ENCODE results near the gene RNF187.

The RNF187 gene

DNA sequence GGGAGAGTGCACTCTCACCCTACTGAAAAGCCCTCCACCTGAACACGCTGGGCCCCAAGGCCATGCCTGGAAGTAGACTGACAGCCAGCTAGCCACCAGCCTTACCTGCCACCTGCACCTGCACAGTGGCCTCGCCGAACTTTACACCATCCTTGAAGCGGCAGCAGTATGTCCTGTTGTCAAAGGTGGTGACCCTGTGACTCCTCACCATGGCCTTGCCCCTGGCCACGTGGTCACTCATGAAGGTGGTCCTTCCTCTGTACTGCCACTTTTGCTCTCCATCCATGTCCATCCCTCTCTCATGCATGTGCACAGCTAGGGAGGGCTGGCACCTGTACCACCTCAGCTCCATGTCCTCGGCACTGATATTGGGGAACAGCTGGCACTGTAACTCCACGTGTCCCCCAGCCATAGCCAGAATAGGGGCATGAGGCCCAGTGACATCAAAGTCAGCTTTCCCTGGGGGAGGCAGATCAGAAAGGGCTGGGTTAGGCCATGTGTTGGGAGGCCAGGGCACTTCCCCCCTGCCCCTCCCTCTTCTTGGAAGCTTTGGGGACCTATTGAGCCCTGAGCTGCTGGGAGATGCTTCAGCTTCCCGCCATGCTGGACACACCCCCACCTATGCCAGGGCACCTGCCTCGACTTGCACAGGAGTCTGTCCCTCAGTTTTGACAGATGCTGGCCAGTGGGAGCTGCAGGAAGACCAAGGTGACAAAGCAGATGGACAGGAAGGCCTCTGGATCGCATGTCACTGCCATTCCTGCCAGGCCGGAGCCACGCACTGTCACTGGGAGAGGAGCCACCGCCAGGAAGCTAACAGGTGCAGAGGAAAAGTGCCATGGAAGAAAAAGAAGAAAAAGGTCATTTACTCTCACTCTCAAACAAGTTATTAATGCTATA, 24.6 kb downstream of the RNF187 start:
- DNase-seq = no peak

DNA sequence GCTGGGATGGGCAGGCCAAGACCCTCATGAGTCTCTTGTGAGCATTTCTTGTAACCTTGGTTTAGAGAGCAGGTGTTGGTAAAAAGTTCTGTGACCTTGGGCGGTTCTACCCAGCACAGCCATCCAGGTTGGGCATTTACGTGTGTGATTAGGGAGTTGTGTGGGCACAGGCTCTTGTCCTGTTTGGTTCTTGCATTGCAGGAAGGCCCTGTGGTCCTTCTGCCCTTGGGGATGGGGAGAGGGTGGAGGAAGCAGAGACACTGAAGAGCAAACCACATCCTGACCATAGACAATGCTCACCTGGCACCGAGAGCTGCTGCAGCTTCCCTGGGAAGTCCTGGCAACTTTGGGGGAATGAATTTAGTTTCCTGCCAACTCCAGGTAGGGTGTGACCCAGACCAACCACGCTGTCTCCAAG, 25.6 kb downstream of the RNF187 start:
- no peak for DNase-seq

DNA sequence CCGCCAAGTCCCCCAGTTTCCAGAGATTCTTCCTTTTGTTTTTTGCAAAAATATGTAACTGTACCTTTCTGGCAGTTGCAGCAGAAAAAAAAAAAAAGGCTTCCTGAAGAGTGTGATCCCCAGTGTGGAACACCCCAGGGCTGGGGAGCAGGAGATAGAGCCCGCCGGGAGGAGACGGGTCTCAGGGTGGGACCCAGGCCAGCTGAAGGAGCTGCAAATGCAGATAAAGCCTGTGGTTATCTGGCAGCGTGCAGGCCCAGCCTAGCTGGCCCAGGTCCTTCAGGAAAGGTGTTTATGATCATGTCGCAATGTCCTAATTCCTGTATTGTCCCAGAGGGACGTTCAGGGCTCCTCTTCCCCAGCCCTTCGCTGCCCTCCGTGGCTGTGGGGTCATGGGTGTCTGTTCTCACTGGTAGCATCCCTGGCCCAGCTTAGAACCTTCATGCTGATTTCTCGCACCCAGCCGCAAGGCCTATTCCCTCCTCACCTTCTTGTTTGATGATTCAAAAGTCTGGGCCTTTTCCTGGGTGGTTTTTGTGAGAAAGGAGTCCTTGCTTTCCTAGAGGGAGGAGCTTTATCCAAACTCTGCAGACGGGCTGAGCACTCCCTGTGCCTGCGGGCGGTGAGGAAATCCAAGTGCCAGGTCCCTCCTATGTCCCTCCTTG, 26.2 kb downstream of the RNF187 start:
- DNase-seq = no peak

DNA sequence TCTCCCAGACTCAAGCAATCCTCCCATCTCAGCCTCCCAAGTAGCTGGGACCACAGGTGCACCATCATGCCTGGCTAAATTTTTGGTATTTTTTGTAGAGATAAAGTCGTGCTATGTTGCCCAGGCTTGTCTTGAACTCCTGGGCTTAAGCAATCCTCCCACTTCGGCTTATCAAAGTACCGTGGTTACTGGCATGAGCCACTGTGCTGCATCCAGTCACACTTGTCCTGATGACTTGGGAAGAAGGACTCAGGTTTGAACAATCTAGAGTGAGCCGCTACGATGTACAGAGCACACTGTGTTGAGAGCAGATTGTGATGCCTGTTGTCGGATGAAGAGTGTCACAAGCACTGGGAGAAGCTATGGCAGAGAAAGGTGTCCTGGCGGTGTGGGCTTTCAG, 27.2 kb downstream of the RNF187 start:
- DNase-seq = no peak

DNA sequence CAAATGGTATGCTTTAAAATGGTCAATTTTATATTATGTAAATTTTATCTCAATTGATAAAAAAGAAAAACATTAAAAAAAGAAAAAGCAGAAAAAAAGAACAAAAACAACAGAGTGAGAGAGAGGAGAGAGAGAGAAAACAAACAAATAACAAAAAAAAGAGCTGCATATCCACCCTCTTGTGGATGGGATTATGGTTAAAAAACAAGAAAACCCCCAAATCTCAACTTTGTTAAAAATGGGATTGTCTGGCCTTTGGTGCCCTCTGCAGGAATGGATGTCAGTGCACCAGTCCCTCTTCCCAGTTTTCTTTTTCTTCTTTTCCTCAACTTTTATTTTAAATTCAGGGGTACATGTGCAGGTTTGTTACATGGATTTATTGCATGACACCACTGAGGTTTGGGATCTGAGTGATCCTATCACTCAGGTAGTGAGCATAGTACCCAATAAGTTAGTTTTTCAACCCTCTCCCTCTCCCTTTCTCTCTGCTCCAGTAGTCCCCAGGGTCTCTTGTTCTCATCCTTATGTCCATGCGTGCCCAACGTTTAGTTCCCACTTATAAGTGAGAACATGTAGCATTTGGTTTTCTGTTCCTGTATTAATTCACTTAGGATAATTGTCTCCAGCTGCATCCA, 28.1 kb downstream of the RNF187 start:
- peak; percentile 18 for DNase-seq

DNA sequence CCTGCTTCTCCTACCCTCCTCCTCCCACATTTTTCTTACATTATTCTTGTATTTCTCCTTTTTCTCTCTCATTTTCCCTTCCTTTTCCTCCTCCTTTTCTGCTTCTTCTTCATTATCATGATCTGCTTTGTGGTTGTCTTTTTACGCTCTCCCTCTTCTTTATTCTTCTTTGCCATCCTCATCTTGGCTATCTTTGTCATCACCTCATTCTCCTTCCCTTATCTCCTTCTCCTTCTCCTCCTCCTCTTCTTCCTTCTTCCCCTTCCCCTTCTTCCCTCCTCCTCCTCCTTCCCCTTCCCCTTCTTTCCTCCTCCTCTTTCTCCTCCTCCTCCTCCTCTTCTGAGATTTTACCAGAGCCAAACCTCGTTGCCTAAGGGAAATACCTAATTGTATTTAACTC, 30.5 kb downstream of the RNF187 start:
- DNase-seq = no peak

DNA sequence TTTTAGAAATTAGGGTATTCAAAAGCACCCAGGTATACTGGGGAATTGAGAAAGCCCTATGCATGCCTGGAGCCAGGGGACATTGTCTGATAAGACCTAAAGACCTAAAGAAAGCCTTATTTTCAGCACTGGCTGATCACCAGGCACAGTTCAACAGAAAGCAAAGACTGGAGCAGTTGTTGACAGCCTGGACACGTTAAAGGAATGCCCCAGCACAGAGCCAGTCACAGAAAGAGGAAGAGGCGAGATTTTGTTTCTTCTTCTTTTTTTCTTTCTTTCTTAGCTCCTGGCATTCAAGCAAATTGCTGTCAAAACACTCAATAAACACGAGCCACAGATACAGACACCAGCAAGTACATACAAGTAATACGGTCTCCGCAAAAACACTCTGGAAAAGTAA, 40.4 kb downstream of the RNF187 start:
- no peak for DNase-seq

DNA sequence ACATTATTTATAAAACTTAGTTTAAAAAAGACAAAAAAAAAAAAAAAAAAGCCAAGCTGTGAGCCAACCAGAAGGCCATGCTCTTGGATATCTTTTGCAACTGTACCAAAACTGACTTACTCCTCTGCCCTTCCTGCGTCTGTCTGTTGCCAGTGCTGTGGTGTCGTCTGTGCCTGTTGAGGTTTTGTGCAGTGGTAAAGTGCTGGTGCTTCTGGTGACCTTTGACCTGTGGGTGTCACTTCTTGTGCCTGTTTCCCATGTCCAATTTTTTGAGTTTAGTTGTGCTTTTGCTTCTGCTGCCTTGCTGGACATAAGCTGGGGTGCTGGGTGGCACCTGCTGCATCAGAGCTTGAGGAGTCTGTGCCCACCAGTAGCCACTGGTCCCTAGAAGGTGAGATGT, 41.4 kb downstream of the RNF187 start:
- DNase-seq = no peak

DNA sequence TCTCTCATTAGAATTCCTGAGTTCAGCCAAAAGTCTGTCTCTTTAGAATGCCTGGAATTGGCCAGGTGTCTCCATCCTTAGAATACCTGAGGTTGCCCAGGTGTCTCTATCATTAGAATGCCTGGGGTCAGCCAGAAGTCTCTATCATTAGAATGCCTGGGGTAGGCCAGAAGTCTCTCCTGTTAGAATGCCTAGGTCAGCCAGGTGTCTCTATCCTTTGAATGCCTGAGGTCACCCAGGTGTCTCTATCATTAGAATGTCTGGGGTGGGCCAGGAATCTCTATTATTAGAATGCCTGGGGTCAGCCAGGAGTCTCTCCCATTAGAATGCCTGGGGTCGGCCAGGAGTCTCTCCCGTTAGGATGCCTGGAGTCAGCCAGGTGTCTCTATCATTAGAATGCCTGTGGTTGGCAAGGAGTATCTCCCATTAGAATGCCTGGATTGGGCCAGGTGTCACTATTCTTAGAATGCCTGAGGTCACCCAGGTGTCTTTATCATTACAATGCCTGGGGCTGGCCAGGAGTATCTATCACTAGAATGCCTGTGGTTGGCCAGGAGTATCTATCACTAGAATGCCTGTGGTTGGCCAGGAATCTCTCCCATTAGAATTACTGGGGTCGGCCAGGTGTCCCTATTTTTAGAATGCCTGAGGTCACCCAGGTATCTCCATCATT, 43.0 kb downstream of the RNF187 start:
- DNase-seq = no peak

DNA sequence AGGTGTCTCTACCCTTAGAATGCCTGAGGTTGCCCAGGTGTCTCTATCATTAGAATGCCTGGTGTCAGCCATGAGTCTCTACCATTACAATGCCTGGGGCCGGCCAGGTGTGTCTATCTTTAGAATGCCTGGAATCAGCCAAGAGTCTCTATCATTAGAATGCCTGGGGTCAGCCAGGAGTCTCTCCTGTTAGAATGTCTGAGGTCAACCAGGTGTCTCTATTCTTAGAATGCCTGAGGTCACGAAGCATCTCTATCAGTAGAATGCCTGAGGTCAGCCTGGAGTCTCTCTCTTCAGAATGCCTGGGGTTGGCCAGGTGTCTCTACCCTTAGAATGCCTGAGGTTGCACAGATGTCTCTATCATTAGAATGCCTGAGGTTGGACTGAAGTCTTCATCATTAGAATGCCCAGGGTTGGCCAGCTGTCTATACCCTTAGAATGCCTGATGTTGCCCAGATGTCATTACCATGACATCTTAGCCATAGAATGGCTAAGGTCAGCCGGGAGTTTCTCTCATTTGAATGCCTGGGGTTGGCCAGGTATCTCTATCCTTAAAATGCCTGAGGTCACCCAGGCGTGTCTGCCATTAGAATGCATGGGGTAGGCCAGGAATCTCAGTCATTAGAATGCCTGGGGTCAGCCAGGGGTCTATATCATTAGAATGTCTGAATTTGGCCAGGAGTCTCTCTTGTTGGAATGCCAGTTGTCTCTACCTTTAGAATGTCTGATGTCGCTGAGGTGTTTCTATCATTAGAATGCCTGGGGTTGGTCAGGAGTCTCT, 44.0 kb downstream of the RNF187 start:
- no peak for DNase-seq

DNA sequence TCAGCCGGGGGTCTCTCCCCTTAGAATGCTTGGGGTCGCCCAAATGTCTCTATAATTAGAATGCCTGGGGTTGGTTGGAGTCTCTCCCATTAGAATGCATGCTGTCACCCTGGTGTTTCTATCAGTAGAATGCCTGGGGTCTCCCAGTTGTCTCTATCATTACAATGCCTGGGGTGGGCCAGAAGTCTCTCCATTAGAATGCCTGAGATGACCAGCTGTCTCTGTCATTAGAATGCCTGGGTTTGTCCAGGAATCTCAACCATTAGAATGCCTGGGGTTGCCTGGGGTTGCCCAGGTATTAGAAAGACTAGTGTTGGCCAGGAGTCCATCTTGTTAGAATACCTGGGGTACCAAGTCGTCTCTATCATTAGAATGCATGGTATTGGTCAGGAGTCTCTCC, 51.6 kb downstream of the RNF187 start:
- DNase-seq = no peak

DNA sequence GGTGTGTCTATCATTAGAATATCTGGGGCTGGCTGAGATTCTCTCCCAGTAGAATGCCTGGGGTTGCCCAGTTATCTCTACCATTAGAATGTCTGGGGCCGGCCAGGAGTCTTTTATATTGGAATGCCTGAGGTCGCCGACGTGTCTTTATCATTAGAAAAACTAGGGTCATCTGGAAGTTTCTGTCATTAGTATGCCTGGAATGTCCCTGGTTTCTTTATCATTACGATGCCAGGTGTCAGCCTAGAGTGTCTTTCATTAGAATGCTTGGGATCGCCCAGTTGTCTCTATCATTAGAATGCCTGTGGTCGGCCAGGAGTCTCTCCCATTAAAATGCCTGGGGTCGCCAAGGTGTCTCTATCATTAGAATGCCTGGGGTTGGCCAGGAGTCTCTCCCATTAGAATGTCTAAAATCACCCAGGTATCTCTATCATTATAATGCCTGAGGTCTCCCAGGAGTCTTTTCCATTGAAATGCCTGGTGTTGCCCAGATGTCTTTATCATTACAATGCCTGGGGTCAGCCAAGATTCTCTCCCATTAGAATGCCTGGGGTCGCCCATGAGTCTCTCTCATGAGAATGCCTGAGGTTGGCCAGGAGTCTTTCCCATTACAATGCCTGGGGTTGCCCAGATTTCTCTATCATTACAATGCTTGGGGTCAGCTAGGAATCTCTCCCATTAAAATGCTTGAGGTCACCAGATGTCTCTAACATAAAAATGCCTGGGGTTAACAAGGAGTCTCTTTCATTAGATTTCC, 53.2 kb downstream of the RNF187 start:
- no peak for DNase-seq

DNA sequence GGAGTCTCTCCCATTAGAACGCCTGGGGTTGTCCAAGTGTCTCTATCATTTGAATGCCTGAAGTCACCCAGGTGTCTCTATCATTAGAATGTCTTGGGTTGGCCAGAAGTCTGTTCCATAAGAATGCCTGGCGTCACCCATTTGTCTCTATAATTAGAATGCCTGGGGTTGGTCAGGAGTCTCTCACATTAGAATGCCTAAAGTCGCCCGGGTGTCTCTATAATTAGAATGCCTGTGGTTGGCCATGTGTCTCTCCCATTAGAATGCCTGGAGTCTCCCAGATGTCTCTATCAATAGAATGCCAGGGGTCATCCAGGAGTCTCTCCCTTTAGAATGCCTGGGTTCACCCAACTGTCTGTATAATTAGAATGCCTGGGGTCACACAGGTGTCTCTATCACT, 54.5 kb downstream of the RNF187 start:
- no peak for DNase-seq

DNA sequence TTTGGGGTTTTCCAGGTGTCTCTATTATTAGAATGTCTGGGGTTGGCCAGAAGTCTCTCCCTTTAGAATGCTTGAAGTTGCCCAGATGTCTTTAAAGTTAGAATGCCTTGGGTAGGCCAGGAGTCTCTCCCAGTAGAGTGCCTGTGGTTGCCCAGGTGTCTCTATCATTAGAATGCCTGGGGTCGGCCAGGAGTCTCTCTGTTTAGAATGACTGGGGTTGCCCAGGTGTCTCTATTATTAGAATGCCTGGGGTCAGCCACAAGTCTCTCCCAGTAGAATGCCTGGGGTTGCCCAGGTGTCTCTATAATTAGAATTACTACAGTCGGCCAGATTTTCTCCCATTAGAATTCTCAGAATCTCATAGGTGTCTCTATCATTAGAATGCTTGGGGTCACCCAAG, 55.2 kb downstream of the RNF187 start:
- DNase-seq = no peak

DNA sequence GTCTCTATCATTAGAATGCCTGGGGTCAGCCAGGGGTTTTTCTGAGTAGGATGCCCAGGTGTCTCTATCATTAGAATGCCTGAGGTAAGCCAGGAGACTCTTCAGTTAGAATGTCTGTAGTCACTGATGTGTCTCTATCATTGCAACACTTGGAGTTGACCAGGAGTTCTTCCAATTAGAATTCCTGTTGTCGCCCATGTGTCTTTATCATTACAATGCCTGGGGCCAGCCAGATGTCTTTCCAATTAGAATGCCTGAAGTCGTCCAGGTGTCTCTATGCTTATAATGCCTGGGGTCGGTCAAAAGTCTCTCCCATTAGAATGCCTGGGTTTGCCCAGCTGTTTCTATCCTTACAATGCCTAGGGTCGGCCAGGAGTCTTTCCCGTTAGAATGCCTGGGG, 55.8 kb downstream of the RNF187 start:
- no peak for DNase-seq

DNA sequence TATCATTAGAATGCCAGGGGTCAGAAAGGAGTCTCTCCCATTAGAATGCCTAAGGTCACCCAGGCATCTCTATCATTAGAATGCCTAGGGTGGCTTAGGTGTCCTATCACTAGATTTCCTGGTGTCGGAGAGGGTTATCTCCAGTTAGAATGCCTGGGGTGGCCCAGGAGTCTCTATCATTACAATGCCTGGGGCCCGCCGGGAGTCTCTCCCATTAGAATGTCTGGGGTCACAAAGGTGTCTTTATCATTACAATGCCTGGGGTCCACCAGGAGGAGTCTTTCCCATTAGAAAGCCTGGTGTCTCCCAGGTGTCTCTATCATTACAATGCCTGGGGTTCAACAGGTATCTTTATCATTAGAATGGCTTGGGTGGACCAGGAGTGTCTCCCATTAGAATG, 56.2 kb downstream of the RNF187 start:
- DNase-seq = no peak

DNA sequence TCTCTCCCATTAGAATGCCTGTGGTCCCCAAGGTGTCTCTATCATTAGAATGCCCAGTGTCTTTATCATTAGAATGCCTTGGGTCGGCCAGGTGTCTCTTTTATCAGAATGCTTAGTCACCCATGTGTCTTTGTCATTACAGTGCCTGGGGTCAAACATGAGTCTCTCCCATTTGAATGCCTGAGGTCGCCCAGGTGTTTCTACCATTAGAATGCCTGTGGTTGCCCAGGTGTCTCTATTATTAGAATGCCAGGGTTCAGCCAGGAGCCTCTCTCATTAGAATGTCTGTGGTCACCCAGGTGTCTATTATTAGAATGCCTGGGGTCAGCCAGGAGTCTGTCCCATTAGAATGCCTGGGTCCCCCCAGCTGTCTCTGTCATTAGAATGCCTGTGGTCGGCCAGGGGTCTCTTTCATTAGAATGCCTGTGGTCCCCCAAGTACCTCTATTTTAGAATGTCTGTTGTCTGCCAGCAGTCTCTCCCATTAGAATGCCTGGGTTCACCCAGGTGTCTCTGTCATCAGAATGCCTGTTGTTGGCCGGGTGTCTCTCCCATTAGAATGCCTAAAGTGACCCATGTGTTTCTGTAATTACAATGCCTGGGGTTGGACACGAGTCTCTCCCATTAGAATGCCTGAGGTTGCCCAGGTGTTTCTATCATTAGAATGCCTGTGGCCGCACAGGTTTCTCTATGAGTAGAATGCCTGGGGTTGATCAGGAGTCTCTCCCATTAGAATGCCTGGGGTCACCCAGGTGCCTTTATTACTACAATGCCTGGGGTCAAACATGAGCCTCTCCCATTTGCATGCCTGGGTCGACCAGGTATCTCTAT, 57.1 kb downstream of the RNF187 start:
- DNase-seq = no peak

DNA sequence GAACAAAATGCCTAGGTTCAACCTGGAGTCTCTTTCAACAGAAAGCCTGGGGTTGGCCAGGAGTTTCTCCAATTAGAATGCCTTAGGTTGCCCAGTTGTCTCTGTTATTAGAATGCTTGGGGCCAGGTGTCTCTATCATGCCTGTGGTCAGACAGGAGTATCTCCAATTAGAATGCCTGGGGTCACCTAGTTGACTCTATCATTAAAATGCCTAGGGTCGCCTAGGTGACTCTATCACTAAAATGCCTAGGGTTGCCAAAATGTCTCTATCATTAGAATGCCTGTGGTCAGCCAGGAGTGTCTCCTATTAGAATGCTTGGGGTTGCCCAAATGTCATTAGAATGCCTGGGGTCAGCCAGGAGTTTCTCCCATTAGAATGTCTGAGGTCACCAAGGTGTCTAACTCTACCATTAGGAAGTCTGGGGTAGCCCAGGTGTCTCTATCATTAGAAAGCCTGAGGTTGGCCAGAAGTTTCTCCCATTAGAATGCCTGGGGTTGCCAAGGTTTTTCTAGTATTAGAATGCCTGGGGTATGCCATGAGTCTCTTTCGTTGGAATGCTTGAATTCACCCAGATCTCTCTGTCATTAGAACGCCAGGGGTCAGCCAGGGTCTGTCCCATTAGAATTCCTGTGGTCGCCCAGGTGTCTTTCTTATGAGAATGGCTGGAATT, 57.9 kb downstream of the RNF187 start:
- DNase-seq = no peak

All from midbrain (tissue), 1 donor.